HepG2 (cell line): ENCODE results near the gene GLB1L. TPM values are rescaled to one million over a fixed set of nuclear protein-coding genes. Genes with fewer than 3 reads are reported as not detected.

Experiments used
- BRD4 ChIP-seq: sonication (generic); formaldehyde crosslinking; IDR thresholded peaks from 2 replicates; pipeline ENCODE4 v1.4.0; 2020; ENCODE audit warnings: missing genetic modification reagents
- CCAR2 ChIP-seq: fragments of 200-400 bp; formaldehyde crosslinking; optimal IDR thresholded peaks from 2 replicates; pipeline ENCODE3; 2018; ENCODE audit warnings: low read depth, mild to moderate bottlenecking, low read length, moderate library complexity
- CEBPG ChIP-seq: IDR thresholded peaks from 2 replicates; pipeline ENCODE4 v1.6.1; 2016
- HNRNPL ChIP-seq: fragments of 200-400 bp; formaldehyde crosslinking; IDR thresholded peaks from 2 replicates; pipeline ENCODE4 v1.6.1; 2017; ENCODE audit warnings: mild to moderate bottlenecking, low read depth, low read length
- HNRNPUL1 ChIP-seq: fragments of 200-400 bp; formaldehyde crosslinking; IDR thresholded peaks from 2 replicates; pipeline ENCODE4 v1.6.1; 2017; ENCODE audit warnings: low read depth, mild to moderate bottlenecking, low read length, moderate library complexity
- HOXA3 ChIP-seq: sonication (generic); formaldehyde crosslinking; IDR thresholded peaks from 2 replicates; pipeline ENCODE4 v1.5.0; 2020; ENCODE audit warnings: missing genetic modification reagents
- KDM5A ChIP-seq: fragments of 200-600 bp; sonication (generic); IDR thresholded peaks from 2 replicates; pipeline ENCODE4 v1.7.0; 2018; ENCODE audit warnings: antibody characterized with exemption, mild to moderate bottlenecking, low read length, borderline replicate concordance
- MLLT10 ChIP-seq: sonication (generic); formaldehyde crosslinking; IDR thresholded peaks from 2 replicates; pipeline ENCODE4 v1.4.0; 2020; ENCODE audit warnings: missing genetic modification reagents
- POLR2A ChIP-seq, 2 experiments: IDR thresholded peaks; 2 replicates each; pipeline ENCODE4 v1.6.1; 2011; ENCODE audit warnings: low read depth in 2 of 2, low read length in 2 of 2, mild to moderate bottlenecking in 1 of 2, moderate library complexity in 1 of 2; ENCODE audit not compliant: insufficient read depth in 1 of 2
- SIX1 ChIP-seq: sonication (generic); formaldehyde crosslinking; IDR thresholded peaks from 2 replicates; pipeline ENCODE4 v1.4.0; 2020; ENCODE audit warnings: missing genetic modification reagents, borderline replicate concordance
- ZFP1 ChIP-seq: IDR thresholded peaks from 2 replicates; pipeline ENCODE4 v1.6.1; 2016
- ZMYM3 ChIP-seq: sonication (generic); formaldehyde crosslinking; IDR thresholded peaks from 2 replicates; pipeline ENCODE4 v1.5.1; 2020; ENCODE audit warnings: mild to moderate bottlenecking, missing genetic modification reagents
- ZNF124 ChIP-seq: sonication (generic); formaldehyde crosslinking; IDR thresholded peaks from 2 replicates; pipeline ENCODE4 v1.4.0; 2020; ENCODE audit warnings: missing genetic modification reagents
- ZNF572 ChIP-seq: sonication (generic); formaldehyde crosslinking; IDR thresholded peaks from 2 replicates; pipeline ENCODE4 v1.5.1; 2020; ENCODE audit warnings: mild to moderate bottlenecking, missing genetic modification reagents
- polyA plus RNA-seq, 8 experiments: library from polyadenylated mRNA; depleted of rRNA in 3 of 8; stranded (reverse) in 7 of 8; unstranded in 1 of 8; fragments of >200 nt; fragmentation: Illumina TruSeq in 4 of 8; extraction: Trizol in 4 of 8; gene quantifications; 2 replicates each; pipeline versions ENCODE4 v1.2.1 to v1.2.3, GENCODE V29; 2011 to 2016; ENCODE audit warnings: low read depth in 4 of 8, missing spikeins in 1 of 8, mixed read lengths in 1 of 8; ENCODE audit not compliant: insufficient read depth in 1 of 8
- total RNA-seq, 5 experiments: library from RNA; depleted of rRNA; stranded (reverse); fragments of >200 nt; fragmentation: Illumina TruSeq; extraction: Trizol; gene quantifications; 2 replicates each; pipeline ENCODE4 v1.2.3, GENCODE V29; 2016; ENCODE audit warnings: low read depth in 1 of 5
- TF ChIP-seq, protein P1 (sequence below): sonication (generic); formaldehyde crosslinking; IDR thresholded peaks from 2 replicates; pipeline ENCODE4 v1.5.1; 2020; ENCODE audit warnings: missing genetic modification reagents, mild to moderate bottlenecking, borderline replicate concordance
- TF ChIP-seq, protein P2 (sequence below): sonication (generic); formaldehyde crosslinking; IDR thresholded peaks from 2 replicates; pipeline ENCODE4 v1.4.0; 2020; ENCODE audit warnings: missing genetic modification reagents, borderline replicate concordance
- TF ChIP-seq, protein P3 (sequence below): sonication (generic); formaldehyde crosslinking; IDR thresholded peaks from 2 replicates; pipeline ENCODE4 v1.4.0; 2020; ENCODE audit warnings: missing genetic modification reagents, low read depth, mild to moderate bottlenecking, borderline replicate concordance
- TF ChIP-seq, protein P4 (sequence below): sonication (generic); formaldehyde crosslinking; IDR thresholded peaks from 2 replicates; pipeline ENCODE4 v1.4.0; 2020; ENCODE audit warnings: missing genetic modification reagents
- TF ChIP-seq, protein P5 (sequence below): sonication (generic); formaldehyde crosslinking; IDR thresholded peaks from 2 replicates; pipeline ENCODE4 v1.4.0; 2020; ENCODE audit warnings: missing genetic modification reagents, mild to moderate bottlenecking, borderline replicate concordance
- TF ChIP-seq, protein P6 (sequence below), 2 experiments: fragments of 450-650 bp in 1 of 2; sonication (generic) in 1 of 2; formaldehyde crosslinking; IDR thresholded peaks; 2 replicates each; pipeline versions ENCODE4 v1.5.0 to v1.8.0; 2020 to 2022; ENCODE audit warnings: mild to moderate bottlenecking in 1 of 2, missing genetic modification reagents in 1 of 2

Gene GLB1L
- total and polyA plus RNA-seq, 2 of the 13 experiments (the other 11 are each of a cell fraction or from before 2014, with no cell fraction given), result 6.8 to 7.3 TPM

DNA sequence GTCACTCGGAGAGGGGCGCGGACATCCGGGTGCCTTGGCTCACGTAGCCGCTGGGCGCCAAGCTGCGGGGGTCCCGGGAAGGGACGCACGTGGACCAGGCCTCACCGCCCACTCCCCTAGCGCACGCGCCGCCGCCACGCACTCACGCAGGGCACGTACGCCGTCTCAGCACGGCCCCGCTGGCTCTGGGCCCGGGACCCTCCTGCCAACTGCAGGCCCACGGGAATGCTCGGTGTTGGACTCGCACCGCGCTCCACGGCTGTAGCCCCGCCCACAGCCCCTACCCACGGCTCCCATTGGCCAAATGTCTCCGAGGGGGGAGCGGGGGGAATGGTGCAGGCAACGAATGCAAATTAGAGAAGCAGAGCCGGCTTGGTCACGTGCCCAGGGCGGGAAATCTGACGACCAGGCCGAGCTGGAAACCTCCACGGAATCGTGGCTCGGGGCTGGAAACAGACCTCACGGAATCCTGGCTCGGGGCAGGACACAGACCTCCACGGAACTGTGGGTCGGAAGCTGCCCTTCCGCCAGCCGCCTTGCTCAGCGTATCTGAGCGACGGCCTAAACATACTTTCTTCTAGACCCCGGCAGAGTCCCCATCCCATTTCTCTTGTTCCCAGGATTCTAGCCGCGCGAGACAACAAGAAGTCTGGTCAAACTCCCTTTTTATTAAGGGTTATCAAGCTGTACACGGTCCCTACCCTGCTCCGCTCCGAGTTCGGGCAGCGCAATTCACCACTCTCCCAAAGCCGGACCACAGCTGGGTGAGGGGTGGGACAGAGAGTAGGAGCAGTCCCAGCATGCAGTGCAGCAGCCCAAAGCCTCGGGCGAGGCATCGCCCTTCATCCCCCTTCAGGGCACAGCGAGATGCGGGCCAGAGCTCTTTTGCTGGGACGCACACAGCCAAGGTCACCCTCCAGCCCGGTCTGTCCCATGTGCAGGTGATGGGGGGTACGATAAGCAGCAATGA lies 26.2 kb downstream of the GLB1L start, which contains the start of gene ABCB6 (continued):
- TF ChIP-seq, protein P1, sequence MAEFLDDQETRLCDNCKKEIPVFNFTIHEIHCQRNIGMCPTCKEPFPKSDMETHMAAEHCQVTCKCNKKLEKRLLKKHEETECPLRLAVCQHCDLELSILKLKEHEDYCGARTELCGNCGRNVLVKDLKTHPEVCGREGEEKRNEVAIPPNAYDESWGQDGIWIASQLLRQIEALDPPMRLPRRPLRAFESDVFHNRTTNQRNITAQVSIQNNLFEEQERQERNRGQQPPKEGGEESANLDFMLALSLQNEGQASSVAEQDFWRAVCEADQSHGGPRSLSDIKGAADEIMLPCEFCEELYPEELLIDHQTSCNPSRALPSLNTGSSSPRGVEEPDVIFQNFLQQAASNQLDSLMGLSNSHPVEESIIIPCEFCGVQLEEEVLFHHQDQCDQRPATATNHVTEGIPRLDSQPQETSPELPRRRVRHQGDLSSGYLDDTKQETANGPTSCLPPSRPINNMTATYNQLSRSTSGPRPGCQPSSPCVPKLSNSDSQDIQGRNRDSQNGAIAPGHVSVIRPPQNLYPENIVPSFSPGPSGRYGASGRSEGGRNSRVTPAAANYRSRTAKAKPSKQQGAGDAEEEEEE (CRISPR knock-in tag), result 0 out of 2 replicates have a peak, but pooled peaks have one; percentile 81
- TF ChIP-seq, protein P2, sequence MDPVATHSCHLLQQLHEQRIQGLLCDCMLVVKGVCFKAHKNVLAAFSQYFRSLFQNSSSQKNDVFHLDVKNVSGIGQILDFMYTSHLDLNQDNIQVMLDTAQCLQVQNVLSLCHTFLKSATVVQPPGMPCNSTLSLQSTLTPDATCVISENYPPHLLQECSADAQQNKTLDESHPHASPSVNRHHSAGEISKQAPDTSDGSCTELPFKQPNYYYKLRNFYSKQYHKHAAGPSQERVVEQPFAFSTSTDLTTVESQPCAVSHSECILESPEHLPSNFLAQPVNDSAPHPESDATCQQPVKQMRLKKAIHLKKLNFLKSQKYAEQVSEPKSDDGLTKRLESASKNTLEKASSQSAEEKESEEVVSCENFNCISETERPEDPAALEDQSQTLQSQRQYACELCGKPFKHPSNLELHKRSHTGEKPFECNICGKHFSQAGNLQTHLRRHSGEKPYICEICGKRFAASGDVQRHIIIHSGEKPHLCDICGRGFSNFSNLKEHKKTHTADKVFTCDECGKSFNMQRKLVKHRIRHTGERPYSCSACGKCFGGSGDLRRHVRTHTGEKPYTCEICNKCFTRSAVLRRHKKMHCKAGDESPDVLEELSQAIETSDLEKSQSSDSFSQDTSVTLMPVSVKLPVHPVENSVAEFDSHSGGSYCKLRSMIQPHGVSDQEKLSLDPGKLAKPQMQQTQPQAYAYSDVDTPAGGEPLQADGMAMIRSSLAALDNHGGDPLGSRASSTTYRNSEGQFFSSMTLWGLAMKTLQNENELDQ (CRISPR knock-in tag), result no peak
- TF ChIP-seq KDM5A (no peak), MLLT10 (CRISPR knock-in tag) (no peak), ZNF572 (CRISPR knock-in tag) (no peak), CEBPG (CRISPR knock-in tag) (peak; percentile 30; the same call in 1 of the 2 replicates), POLR2A (IDR thresholded peaks at IDR 0.05; ENCODE audit: insufficient read depth in 1 of 2, low read depth in 2 of 2, low read length in 2 of 2) (peak in 1 of 2 experiments; percentile 94; a peak in 2 of 4 replicates), HNRNPL (no peak), HNRNPUL1 (no peak), ZNF124 (CRISPR knock-in tag) (peak; percentile 94; the same call in 1 of the 2 replicates), CCAR2 (no peak), HOXA3 (CRISPR knock-in tag) (peak; percentile 90), ZMYM3 (CRISPR knock-in tag) (peak; percentile 24; the same call in 1 of the 2 replicates), ZFP1 (CRISPR knock-in tag) (peak; percentile 59; the same call in 1 of the 2 replicates), BRD4 (CRISPR knock-in tag) (peak; percentile 97; the same call in 1 of the 2 replicates), SIX1 (peak; percentile 73; the same call in 1 of the 2 replicates)
- TF ChIP-seq, protein P3, sequence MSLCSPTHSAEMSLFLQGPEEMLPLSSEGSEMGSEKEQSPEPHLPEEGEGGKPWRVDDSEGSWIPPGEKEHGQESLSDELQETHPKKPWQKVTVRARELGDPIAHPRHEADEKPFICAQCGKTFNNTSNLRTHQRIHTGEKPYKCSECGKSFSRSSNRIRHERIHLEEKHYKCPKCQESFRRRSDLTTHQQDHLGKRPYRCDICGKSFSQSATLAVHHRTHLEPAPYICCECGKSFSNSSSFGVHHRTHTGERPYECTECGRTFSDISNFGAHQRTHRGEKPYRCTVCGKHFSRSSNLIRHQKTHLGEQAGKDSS (CRISPR knock-in tag), result no peak; the same call in none of the 2 replicates
- TF ChIP-seq, protein P4, sequence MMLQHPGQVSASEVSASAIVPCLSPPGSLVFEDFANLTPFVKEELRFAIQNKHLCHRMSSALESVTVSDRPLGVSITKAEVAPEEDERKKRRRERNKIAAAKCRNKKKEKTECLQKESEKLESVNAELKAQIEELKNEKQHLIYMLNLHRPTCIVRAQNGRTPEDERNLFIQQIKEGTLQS (CRISPR knock-in tag), result peak; percentile 64; the same call in 1 of the 2 replicates
- TF ChIP-seq, protein P5, sequence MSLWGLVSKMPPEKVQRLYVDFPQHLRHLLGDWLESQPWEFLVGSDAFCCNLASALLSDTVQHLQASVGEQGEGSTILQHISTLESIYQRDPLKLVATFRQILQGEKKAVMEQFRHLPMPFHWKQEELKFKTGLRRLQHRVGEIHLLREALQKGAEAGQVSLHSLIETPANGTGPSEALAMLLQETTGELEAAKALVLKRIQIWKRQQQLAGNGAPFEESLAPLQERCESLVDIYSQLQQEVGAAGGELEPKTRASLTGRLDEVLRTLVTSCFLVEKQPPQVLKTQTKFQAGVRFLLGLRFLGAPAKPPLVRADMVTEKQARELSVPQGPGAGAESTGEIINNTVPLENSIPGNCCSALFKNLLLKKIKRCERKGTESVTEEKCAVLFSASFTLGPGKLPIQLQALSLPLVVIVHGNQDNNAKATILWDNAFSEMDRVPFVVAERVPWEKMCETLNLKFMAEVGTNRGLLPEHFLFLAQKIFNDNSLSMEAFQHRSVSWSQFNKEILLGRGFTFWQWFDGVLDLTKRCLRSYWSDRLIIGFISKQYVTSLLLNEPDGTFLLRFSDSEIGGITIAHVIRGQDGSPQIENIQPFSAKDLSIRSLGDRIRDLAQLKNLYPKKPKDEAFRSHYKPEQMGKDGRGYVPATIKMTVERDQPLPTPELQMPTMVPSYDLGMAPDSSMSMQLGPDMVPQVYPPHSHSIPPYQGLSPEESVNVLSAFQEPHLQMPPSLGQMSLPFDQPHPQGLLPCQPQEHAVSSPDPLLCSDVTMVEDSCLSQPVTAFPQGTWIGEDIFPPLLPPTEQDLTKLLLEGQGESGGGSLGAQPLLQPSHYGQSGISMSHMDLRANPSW (CRISPR knock-in tag), result no peak
- TF ChIP-seq, protein P6, sequence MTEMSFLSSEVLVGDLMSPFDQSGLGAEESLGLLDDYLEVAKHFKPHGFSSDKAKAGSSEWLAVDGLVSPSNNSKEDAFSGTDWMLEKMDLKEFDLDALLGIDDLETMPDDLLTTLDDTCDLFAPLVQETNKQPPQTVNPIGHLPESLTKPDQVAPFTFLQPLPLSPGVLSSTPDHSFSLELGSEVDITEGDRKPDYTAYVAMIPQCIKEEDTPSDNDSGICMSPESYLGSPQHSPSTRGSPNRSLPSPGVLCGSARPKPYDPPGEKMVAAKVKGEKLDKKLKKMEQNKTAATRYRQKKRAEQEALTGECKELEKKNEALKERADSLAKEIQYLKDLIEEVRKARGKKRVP (CRISPR knock-in tag; IDR thresholded peaks at IDR 0.05), result no peak; a peak in 1 of 4 replicates
